Measurements from ENCODE around the gene OXSR1.

OXSR1 gene

DNA sequence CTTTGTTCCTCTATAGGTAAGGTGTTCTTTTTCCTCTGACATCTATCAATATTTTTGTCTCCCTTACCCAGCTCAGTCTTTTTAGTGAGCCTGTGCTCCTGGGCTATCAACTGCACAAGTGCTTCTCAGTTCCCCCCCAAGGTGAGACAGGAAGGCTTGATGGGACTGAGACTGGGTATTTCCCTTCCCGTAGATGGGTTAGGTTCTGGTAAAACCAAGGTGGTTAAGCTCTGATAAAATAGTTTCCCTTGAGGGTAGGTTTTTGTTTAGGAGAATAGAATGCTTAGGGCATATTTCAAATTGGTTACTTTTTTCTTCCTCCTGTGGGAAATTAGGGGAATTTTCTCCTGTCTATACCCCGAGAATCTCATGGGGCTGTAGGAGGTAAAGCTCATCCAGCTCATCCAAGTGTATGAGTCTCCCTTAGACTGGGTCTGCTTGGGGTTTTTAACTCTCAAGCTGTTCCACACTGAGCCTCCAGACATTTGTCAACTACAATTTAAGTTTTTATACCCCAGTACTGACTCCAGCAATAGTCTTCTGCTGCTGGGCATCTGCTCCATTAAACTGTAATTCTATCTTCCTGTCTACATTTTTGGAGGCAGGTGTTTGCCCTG lies 44.9 kb downstream of the OXSR1 start:
- H2AFZ ChIP-seq (ENCODE audit: low read length): no peak overlapping the region
- H3K36me3 ChIP-seq (ENCODE audit: insufficient read depth, low read length): peaks cover 30% of the 10 kb centered on the region; the same call in 1 of the 2 replicates
- peaks cover 30% of the 10 kb centered on the region for H4K20me1 ChIP-seq (ENCODE audit: insufficient read depth, low read length, poor library complexity, severe bottlenecking)
- no peaks in the 10 kb centered on the region for H3K27me3 ChIP-seq (ENCODE audit: insufficient read depth, low read length, poor library complexity, severe bottlenecking)
- no peaks in the 10 kb centered on the region for H3K9me3 ChIP-seq (ENCODE audit: insufficient read depth, low read depth, low read length)
- peaks cover 89% of the 10 kb centered on the region for H3K79me2 ChIP-seq (ENCODE audit: insufficient read depth, low read length)
- no peak overlapping the region for H3K9ac ChIP-seq (ENCODE audit: low read depth, low read length, poor library complexity, severe bottlenecking)
- no peak overlapping the region for H3K4me3 ChIP-seq (ENCODE audit: low read length, poor library complexity, severe bottlenecking)
- H3K4me2 ChIP-seq (ENCODE audit: low read depth, low read length, poor library complexity, severe bottlenecking): no peak overlapping the region
- H3F3A ChIP-seq (ENCODE audit: low read depth): no peaks in the 10 kb centered on the region
- H3K4me1 ChIP-seq (ENCODE audit: insufficient read depth, low read length, poor library complexity, severe bottlenecking): peaks cover 18% of the 10 kb centered on the region
- TF ChIP-seq, protein P1, sequence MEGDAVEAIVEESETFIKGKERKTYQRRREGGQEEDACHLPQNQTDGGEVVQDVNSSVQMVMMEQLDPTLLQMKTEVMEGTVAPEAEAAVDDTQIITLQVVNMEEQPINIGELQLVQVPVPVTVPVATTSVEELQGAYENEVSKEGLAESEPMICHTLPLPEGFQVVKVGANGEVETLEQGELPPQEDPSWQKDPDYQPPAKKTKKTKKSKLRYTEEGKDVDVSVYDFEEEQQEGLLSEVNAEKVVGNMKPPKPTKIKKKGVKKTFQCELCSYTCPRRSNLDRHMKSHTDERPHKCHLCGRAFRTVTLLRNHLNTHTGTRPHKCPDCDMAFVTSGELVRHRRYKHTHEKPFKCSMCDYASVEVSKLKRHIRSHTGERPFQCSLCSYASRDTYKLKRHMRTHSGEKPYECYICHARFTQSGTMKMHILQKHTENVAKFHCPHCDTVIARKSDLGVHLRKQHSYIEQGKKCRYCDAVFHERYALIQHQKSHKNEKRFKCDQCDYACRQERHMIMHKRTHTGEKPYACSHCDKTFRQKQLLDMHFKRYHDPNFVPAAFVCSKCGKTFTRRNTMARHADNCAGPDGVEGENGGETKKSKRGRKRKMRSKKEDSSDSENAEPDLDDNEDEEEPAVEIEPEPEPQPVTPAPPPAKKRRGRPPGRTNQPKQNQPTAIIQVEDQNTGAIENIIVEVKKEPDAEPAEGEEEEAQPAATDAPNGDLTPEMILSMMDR (conservative IDR thresholded peaks at IDR 0.05; ENCODE audit: low read length): no peak
- TF ChIP-seq EZH2phosphoT487 (IDR thresholded peaks at IDR 0.05; ENCODE audit: borderline replicate concordance): no peak
- H3K9me2 ChIP-seq (replicated peaks; ENCODE audit: low read depth, low read length): no peaks in the 10 kb centered on the region

- Histone ChIP-seq H3K27me3 (ENCODE audit: insufficient read depth, low read length, poor library complexity, severe bottlenecking) (no peaks in the 10 kb centered on the region), H3K36me3 (ENCODE audit: insufficient read depth, low read length) (peaks cover 37% of the 10 kb centered on the region; the same call in 1 of the 2 replicates), H3K4me3 (ENCODE audit: low read length, poor library complexity, severe bottlenecking) (no peak overlapping the region), H3K9me3 (ENCODE audit: insufficient read depth, low read depth, low read length) (no peaks in the 10 kb centered on the region), H3K79me2 (ENCODE audit: insufficient read depth, low read length) (peaks cover 80% of the 10 kb centered on the region), H3F3A (ENCODE audit: low read depth) (no peaks in the 10 kb centered on the region), H3K4me2 (ENCODE audit: low read depth, low read length, poor library complexity, severe bottlenecking) (no peak overlapping the region), H4K20me1 (ENCODE audit: insufficient read depth, low read length, poor library complexity, severe bottlenecking) (peaks cover 18% of the 10 kb centered on the region), H2AFZ (ENCODE audit: low read length) (no peak overlapping the region), H3K9me2 (replicated peaks; ENCODE audit: low read depth, low read length) (no peaks in the 10 kb centered on the region), H3K4me1 (ENCODE audit: insufficient read depth, low read length, poor library complexity, severe bottlenecking) (peaks cover 10% of the 10 kb centered on the region), H3K9ac (ENCODE audit: low read depth, low read length, poor library complexity, severe bottlenecking) (no peak overlapping the region)
- TF ChIP-seq, protein P1 (conservative IDR thresholded peaks at IDR 0.05; ENCODE audit: low read length): no peak
- no peak for TF ChIP-seq EZH2phosphoT487 (IDR thresholded peaks at IDR 0.05; ENCODE audit: borderline replicate concordance)
These were observed 46.8 kb downstream of the OXSR1 start for GRCh38 chr3:38212141-38212540.

DNA sequence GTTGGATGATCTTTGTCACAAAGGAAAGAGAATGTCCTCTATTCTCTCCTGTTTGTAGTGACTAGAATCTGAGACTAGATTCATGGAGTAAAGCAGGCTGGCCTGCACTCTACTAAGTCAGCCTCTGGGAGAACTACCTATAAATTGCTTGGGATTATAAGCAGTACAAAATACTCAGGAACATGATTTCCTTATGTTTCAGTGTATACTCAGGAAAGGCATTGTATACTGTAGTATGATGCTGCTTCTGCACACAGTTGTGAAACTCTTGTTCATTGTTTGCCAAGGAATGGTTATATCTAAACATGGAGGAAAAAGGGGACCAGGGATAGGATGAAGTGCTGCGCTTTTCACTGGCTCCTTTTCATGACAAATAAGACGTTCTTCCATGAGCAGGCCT lies 49.2 kb downstream of the OXSR1 start:
- Histone ChIP-seq H3F3A (ENCODE audit: low read depth) (no peaks in the 10 kb centered on the region), H3K9me2 (replicated peaks; ENCODE audit: low read depth, low read length) (no peaks in the 10 kb centered on the region), H3K4me1 (ENCODE audit: insufficient read depth, low read length, poor library complexity, severe bottlenecking) (peaks cover 5% of the 10 kb centered on the region), H3K9ac (ENCODE audit: low read depth, low read length, poor library complexity, severe bottlenecking) (no peak overlapping the region), H2AFZ (ENCODE audit: low read length) (no peak overlapping the region), H3K79me2 (ENCODE audit: insufficient read depth, low read length) (peaks cover 76% of the 10 kb centered on the region), H3K36me3 (ENCODE audit: insufficient read depth, low read length) (peaks cover 41% of the 10 kb centered on the region; the same call in 1 of the 2 replicates), H3K4me3 (ENCODE audit: low read length, poor library complexity, severe bottlenecking) (no peak overlapping the region), H3K9me3 (ENCODE audit: insufficient read depth, low read depth, low read length) (no peaks in the 10 kb centered on the region), H4K20me1 (ENCODE audit: insufficient read depth, low read length, poor library complexity, severe bottlenecking) (peaks cover 18% of the 10 kb centered on the region), H3K4me2 (ENCODE audit: low read depth, low read length, poor library complexity, severe bottlenecking) (no peak overlapping the region), H3K27me3 (ENCODE audit: insufficient read depth, low read length, poor library complexity, severe bottlenecking) (no peaks in the 10 kb centered on the region)
- no peak for TF ChIP-seq EZH2phosphoT487 (IDR thresholded peaks at IDR 0.05; ENCODE audit: borderline replicate concordance)
- TF ChIP-seq, protein P1 (conservative IDR thresholded peaks at IDR 0.05; ENCODE audit: low read length): no peak

All from Loucy (cell line).